GM03348 (cell line): ENCODE data around the gene MTA3.
"Not testable (repeated sequence)": the region's sequence is repeated elsewhere in the genome, so short reads cannot be mapped to it uniquely, and the experiment has no call there.

ENCODE experiments used
- DNase-seq: peaks from one replicate; pipeline ENCODE4 v3.0.0; 2012; ENCODE audit warnings: low spot score

MTA3 gene

GRCh38 chr2:42567806-42568400 is 529 bp upstream of the MTA3 start:
- no peak for DNase-seq

GRCh38 chr2:42569116-42569711 is 782 bp downstream of the MTA3 start:
- peak; percentile 68 for DNase-seq

DNA sequence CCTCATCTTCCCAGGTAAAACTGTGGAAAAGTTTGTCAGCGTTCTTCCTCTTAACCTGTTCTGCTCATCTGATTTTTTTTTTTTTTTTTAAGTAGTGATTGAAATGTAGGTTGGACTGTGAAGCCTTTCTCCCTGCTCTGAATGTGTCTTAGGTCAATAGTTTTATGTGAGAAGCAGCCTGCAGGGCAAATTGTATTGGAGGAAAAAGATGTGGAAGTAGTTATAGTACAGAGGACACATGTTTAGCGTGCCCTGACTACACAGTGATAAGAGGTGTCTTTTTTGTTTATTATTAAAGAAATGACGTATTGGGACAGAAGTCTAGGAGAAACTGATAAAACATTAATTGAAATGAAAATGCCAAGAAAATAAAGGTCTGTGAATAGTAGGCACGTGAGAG is 1.5 kb downstream of the MTA3 start:
- DNase-seq, result no peak

DNA sequence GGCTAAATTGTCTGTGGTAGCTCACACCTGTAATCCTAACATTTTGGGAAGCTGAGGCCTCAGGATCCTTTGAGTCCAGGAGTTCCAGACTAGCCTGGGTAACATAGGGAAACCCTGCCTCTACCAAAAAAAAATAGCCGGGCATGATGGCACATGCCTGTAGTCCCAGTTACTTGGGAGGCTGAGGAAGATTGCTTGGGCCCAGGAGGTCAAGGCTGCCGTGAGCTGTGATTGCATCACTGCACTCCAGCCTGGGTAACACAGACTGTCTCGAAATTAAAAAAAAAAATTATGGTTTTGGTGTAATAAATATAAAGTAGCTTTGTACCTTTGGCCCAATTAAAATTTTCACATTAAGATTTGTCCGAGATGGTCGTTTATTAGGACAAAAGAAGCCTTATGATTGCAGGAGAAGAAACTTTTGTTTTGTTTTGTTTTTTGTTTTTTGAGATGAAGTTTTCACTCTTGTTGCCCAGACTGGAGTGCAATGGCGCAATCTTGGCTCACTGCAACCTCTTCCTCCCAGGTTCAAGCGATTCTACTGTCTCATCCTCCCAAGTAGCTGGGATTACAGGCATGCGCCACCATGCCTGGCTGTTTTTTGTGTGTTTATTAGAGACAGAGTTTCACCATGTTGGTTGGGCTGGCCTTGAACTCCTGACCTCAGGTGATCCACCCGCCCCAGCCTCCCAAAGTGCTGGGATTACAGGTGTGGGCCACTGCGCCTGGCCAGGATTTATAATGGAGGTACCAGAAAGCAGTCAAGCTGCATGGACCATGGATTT is 4.1 kb downstream of the MTA3 start:
- DNase-seq, result no peak

DNA sequence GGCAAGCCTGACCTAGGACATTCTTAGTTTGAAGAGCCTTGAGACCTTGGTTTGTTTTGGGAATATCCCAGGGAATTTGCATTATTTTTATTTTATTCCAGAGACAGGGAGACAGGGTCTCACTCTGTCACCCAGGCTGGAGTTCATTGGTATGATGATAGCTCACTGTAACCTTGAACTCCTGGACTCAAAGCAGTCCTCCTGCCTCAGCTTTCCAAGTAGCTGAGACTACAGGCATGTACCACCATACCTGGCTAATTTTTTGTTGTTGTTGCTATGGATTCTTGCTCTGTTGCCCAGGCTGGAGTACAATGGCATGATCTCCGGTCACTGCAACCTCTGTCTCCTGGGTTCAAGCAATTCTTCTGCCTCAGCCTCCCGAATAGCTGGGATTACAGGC is 4.8 kb downstream of the MTA3 start:
- no peak for DNase-seq

DNA sequence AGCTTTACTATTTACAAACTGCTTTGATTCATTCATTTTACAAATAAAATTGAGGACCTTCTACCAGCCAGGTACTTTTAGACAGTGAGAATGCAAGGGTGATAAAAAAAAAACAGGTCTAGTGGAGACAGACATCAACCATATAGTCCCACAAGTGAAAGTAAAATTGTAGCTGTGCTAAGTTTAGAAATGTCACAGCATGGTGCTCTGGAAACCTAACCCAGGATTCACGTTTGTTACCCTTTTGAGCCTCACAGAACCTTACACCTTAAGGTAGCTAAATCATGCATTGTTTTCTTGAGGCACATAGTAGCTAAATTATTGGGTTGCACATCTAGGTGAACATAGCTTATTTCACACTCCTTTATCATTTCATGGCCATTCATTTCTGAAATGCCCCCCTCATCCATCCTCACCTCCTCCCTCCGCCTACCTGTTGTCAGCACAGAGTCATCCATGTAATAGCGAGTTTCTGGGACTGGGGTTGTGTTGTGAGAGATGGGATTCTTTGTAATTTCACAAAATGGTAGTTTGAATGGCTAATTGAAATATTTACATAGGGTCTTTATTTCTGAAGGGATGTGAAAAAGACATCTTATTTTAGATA is 7.1 kb downstream of the MTA3 start:
- DNase-seq, result no peak

- no peak for DNase-seq
Observed at GRCh38 chr2:42578621-42579020, 10.2 kb downstream of the MTA3 start.

DNA sequence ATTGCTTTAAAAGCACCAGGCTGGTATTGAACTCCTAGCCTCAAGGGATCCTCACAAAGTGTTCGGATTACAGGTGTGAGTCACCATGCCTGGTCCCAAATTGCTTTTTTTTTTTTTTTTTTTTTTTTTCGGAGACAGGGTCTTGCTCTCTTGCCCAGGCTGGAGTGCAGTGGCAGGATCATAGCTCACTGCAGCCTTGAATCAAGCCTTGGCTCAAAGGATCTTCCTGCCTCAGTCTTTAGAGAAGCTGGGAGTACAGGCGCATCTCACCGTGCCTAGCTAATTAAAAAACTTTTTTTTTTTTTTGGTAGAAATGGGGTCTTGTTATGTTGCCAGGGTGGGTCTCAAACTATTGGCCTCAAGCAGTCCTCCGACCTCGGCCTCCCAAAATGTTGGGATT is 12.8 kb downstream of the MTA3 start:
- DNase-seq, result no peak

- DNase-seq, result not testable (repeated sequence)
Observed at GRCh38 chr2:42584628-42585027, 16.2 kb downstream of the MTA3 start.

GRCh38 chr2:42585779-42586178 is 17.3 kb downstream of the MTA3 start:
- no peak for DNase-seq

GRCh38 chr2:42587526-42588117 is 19.2 kb downstream of the MTA3 start:
- no peak for DNase-seq

- DNase-seq, result no peak
Observed at GRCh38 chr2:42588121-42588520, 19.7 kb downstream of the MTA3 start.

- DNase-seq, result no peak
Observed at GRCh38 chr2:42590176-42590575, 21.7 kb downstream of the MTA3 start.

DNA sequence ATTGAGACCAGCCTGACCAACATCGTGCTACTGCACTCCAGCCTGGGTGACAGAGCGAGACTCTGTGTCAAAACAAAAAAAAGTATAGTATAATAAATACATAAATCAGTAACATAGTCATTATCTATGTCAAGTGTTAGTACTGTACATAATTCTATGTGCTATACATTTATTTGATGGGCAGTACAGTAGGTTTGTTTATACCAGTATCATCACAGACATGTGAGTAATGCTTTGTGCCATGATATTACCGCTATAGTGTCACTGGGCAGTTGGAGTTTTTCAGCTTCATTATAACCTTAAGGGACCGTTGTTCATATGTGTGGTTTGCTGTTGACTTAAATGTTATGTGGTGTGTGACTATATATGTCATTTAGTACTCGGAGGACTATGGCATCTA is 24.9 kb downstream of the MTA3 start:
- no peak for DNase-seq

DNA sequence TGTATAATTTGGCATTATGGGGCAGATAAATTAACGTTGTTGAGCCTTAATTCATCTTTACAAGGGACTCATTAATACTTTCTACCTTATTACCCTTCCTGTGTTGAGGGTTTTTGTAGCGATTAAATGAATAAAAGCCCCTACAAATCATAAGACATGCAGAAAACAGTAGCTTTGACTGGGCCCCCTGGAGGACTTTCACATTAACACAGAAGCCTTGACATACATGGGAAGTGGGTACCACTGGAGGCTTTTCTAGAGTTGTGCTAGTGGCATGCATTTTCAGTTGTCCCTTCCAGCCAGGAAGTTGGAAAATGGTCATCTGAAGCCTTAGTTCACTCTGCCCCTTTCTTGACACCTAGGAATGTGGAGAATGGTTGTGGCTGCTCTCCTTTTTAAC is 30.2 kb downstream of the MTA3 start:
- DNase-seq, result no peak

DNA sequence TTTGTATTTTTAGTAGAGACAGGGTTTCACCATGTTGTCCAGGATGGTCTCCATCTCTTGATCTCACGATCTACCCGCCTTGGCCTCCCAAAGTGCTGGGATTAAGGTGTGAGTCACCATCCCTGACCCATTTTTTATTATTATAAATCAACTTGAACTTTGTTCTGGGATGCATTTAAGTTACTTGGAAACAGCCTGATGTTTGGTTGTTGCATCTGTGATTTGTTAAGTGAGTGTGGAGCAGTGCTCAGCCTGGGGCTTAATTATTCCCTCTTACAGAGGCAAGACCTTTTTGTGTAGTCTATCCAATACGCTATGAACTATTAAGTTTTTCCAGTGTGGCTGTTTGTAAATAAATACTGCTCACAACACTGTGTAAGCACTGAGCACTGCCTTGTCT is 32.6 kb downstream of the MTA3 start:
- no peak for DNase-seq

DNA sequence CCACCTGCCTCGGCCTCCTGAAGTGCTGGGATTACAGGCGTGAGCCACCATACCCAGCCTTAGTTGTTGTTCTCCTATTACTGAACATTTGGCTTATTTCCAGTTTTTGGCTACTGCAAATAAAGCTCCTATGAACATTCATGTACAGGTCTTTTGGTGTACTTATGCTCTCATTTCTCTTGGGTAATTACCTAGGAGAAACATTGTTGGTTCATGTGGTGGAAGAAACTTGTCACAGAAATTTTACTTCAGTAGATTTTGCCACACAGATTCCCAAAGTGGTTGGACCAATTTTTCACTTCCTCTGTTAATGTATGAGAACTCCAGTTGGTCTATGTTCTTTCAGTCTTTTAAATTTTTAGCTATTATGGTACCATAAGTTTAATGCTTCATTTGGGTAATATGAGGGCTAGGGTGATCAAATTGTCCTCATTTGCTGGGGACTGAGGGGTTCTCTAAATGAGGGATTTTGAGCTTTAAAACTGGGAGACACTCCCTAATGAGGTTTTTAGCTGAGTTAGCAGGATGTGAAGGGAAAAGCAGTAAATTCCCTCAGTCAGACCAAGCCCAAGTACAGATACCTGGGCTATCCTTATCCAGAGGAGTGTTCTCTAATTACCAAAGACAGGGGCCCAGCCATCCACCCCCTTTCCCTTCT is 33.9 kb downstream of the MTA3 start:
- DNase-seq, result no peak

- no peak for DNase-seq
Observed at GRCh38 chr2:42602876-42603219, 34.4 kb downstream of the MTA3 start.

GRCh38 chr2:42604341-42604867 is 36.0 kb downstream of the MTA3 start:
- not testable (repeated sequence) for DNase-seq

DNA sequence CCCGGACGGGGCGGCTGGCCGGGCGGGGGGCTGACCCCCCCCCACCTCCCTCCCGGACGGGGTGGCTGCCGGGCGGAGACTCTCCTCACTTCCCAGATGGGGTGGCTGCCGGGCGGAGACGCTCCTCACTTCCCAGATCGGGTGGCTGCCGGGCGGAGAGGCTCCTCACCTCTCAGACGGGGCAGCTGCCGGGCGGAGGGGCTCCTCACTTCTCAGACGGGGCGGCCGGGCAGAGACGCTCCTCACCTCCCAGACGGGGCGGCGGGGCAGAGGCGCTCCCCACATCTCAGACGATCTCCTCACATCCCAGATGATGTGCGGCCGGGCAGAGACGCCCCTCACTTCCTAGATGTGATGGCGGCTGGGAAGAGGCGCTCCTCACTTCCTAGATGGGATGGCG is 37.7 kb downstream of the MTA3 start:
- DNase-seq, result not testable (repeated sequence)

- DNase-seq, result no peak
Observed at GRCh38 chr2:42607101-42607637, 38.7 kb downstream of the MTA3 start.
